Activated naive CD4-positive, alpha-beta T cell treated with anti-CD3 and anti-CD28 coated beads, Interleukin-2, amount 50 U/mL, for 24 hours (primary cell): Measurements from ENCODE around the gene PROSER3.
"Not testable (repeated sequence)": the region's sequence is repeated elsewhere in the genome, so short reads cannot be mapped to it uniquely, and the experiment has no call there.

Source experiments
- H3K27ac Mint-ChIP-seq: one replicate; pipeline ENCODE4 v1.8.0; 2021; ENCODE audit warnings: mild to moderate bottlenecking, mixed read lengths
- H3K27me3 Mint-ChIP-seq: one replicate; pipeline ENCODE4 v1.8.0; 2021; ENCODE audit warnings: mixed read lengths
- H3K36me3 Mint-ChIP-seq: one replicate; pipeline ENCODE4 v1.8.0; 2021; ENCODE audit warnings: mixed read lengths
- H3K4me1 Mint-ChIP-seq: one replicate; pipeline ENCODE4 v1.8.0; 2021; ENCODE audit warnings: mixed read lengths
- H3K4me3 Mint-ChIP-seq: one replicate; pipeline ENCODE4 v1.8.0; 2021; ENCODE audit warnings: mild to moderate bottlenecking, mixed read lengths
- H3K9me3 Mint-ChIP-seq: one replicate; pipeline ENCODE4 v1.8.0; 2021; ENCODE audit warnings: mixed read lengths

PROSER3 gene

GRCh38 chr19:35754370-35755130, 3.4 kb upstream of the PROSER3 start:
- H3K27ac Mint-ChIP-seq = no peak overlapping the region
- H3K4me1 Mint-ChIP-seq = peaks cover 33% of the 10 kb centered on the region
- peaks cover 4% of the 10 kb centered on the region for H3K36me3 Mint-ChIP-seq
- H3K4me3 Mint-ChIP-seq = peak overlapping the region; percentile 15
- no peaks in the 10 kb centered on the region for H3K9me3 Mint-ChIP-seq
- H3K27me3 Mint-ChIP-seq = peaks cover 7% of the 10 kb centered on the region

GRCh38 chr19:35755131-35755549, 2.8 kb upstream of the PROSER3 start:
- H3K36me3 Mint-ChIP-seq = peaks cover 4% of the 10 kb centered on the region
- no peaks in the 10 kb centered on the region for H3K9me3 Mint-ChIP-seq
- peak overlapping the region; percentile 76 for H3K27ac Mint-ChIP-seq
- H3K27me3 Mint-ChIP-seq = peaks cover 7% of the 10 kb centered on the region
- peak overlapping the region; percentile 36 for H3K4me3 Mint-ChIP-seq
- H3K4me1 Mint-ChIP-seq = peaks cover 31% of the 10 kb centered on the region

DNA sequence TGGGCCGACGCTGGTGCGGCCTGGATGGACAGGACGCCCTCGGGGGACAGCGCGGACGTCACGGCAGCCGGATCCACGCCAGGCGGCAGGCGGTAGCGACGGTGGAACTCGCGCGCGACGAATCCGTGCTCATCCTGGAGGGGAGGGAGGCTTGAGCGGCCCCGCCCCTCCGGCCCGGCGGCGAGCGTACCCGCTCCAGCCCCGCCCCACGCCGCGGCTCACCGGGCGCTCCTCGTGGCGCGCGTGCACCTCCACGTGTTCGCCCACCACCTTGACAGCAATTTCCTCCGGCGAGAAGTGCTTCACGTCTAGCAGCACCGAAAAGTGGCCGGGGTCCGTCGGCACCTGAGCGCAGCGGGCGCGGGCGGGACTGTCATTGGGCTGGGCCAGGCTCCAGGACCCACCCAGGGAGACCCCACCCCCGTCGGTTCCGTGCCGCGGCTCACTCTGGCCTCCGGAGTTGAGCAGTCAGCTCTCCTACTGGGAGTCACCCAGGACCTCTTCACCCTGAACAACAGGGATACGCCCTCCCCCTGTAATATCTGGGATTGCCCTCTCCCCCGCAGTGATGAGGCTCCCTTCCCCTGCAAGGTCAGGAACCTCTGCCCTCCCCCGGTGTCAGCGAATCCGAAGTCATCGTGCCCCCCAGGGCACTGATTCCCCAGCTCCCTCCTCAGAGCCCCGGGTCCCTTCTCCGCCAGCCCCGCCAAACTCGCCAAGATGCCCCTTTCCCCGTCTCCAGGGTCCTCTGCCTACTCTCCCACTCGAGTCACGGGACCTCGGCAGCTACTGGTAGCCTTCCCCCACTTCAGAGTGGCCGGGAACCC, 2.2 kb upstream of the PROSER3 start:
- H3K27me3 Mint-ChIP-seq = peaks cover 7% of the 10 kb centered on the region
- peak overlapping the region; percentile 58 for H3K4me3 Mint-ChIP-seq
- no peak overlapping the region for H3K27ac Mint-ChIP-seq
- peaks cover 4% of the 10 kb centered on the region for H3K36me3 Mint-ChIP-seq
- no peaks in the 10 kb centered on the region for H3K9me3 Mint-ChIP-seq
- H3K4me1 Mint-ChIP-seq = peaks cover 31% of the 10 kb centered on the region

GRCh38 chr19:35756377-35757230, 1.4 kb upstream of the PROSER3 start, which contains the start of gene HSPB6:
HSPB6 (minus strand) TSS chr19:35757029; CDS start chr19:35757008, 21 bp downstream.
- H3K27me3 Mint-ChIP-seq = peaks cover 7% of the 10 kb centered on the region
- peaks cover 4% of the 10 kb centered on the region for H3K36me3 Mint-ChIP-seq
- H3K4me1 Mint-ChIP-seq = peaks cover 31% of the 10 kb centered on the region
- H3K4me3 Mint-ChIP-seq = peak within 1 kb of the TSS; percentile 99
- peak within 1 kb of the TSS; percentile 99 for H3K27ac Mint-ChIP-seq
- H3K9me3 Mint-ChIP-seq = no peaks in the 10 kb centered on the region

DNA sequence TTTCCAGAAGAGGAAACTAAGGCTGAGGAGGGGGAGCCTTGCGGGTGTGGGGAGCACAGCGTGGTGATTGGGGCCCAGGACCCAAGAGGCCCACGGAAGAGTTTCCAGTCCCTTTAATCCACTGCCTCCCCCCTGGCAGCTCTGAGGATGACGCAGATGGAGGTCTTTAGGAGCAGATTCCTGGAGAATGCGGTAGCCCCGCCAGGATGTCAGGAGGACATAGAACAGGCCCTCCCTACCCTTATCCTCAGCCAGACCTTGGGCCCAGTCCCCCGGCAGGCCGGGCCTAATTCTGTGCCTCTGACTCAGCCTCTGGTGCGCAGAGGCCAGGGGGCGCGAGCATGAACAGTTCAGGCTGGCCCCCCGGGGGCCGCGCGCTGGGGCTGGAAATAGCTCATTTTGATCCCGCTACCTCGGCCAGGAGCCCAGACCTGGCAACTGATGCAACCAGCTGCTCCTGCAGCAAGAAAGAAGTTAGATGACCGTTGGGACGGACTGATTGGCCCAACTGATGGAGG, 686 bp upstream of the PROSER3 start:
- Mint-ChIP-seq H3K27ac (no peak overlapping the region), H3K9me3 (no peaks in the 10 kb centered on the region), H3K4me1 (peaks cover 31% of the 10 kb centered on the region), H3K27me3 (peaks cover 7% of the 10 kb centered on the region), H3K4me3 (peak overlapping the region; percentile 99), H3K36me3 (peaks cover 4% of the 10 kb centered on the region)

GRCh38 chr19:35759697-35760096, 1.7 kb downstream of the PROSER3 start:
- peaks cover 31% of the 10 kb centered on the region for H3K4me1 Mint-ChIP-seq
- peaks cover 3% of the 10 kb centered on the region for H3K36me3 Mint-ChIP-seq
- peaks cover 7% of the 10 kb centered on the region for H3K27me3 Mint-ChIP-seq
- H3K4me3 Mint-ChIP-seq = peak overlapping the region; percentile 99
- H3K27ac Mint-ChIP-seq = no peak overlapping the region
- no peaks in the 10 kb centered on the region for H3K9me3 Mint-ChIP-seq

- H3K27ac Mint-ChIP-seq = no peak overlapping the region
- H3K4me1 Mint-ChIP-seq = peaks cover 26% of the 10 kb centered on the region
- peak overlapping the region; percentile 36 for H3K4me3 Mint-ChIP-seq
- no peaks in the 10 kb centered on the region for H3K36me3 Mint-ChIP-seq
- H3K9me3 Mint-ChIP-seq = no peaks in the 10 kb centered on the region
- peaks cover 3% of the 10 kb centered on the region for H3K27me3 Mint-ChIP-seq
These were observed 2.9 kb downstream of the PROSER3 start for GRCh38 chr19:35760711-35761349.

DNA sequence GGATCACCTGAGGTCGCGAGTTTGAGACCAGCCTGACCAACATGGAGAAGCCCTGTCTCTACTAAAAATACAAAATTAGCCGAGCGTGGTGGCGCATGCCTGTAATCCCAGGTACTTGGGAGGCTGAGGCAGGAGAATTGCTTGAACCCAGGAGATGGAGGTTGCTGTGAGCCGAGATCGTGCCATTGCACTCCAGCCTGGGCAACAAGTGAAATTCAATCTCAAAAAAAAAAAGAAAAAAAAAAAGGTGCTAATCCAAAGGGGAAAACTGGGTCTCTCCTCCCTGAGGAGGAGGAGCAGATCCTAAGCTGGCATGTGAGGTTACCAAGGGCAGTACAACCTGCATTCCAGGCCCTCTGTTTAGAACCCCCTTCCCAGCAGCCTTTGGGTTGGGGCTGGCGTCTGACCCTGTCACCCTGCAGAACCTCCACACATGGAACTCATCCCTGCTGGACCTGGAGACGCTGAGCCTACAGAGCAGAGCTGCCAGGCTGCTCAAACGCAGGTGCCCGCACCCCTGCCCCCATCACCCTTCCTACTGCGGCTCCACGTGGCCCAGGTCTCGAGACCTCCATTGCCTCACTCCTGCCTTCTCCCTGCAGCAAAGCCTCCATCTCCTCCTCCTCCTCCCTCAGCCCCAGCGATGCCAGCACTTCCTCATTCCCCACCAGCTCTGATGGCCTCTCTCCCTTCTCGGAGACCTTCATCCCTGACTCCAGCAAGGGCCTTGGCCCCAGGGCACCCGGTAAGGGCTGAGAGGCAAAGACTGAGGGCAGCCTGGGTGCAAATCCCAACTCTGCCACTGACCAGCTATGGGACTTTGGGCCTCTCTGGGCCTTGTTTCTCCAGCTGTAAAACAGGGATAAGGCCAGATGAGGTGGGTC, 6.7 kb downstream of the PROSER3 start:
- H3K9me3 Mint-ChIP-seq = no peaks in the 10 kb centered on the region
- H3K36me3 Mint-ChIP-seq = peaks cover 3% of the 10 kb centered on the region
- H3K4me1 Mint-ChIP-seq = peaks cover under 1% of the 10 kb centered on the region
- H3K27ac Mint-ChIP-seq = no peak overlapping the region
- H3K27me3 Mint-ChIP-seq = no peaks in the 10 kb centered on the region
- no peak overlapping the region for H3K4me3 Mint-ChIP-seq

DNA sequence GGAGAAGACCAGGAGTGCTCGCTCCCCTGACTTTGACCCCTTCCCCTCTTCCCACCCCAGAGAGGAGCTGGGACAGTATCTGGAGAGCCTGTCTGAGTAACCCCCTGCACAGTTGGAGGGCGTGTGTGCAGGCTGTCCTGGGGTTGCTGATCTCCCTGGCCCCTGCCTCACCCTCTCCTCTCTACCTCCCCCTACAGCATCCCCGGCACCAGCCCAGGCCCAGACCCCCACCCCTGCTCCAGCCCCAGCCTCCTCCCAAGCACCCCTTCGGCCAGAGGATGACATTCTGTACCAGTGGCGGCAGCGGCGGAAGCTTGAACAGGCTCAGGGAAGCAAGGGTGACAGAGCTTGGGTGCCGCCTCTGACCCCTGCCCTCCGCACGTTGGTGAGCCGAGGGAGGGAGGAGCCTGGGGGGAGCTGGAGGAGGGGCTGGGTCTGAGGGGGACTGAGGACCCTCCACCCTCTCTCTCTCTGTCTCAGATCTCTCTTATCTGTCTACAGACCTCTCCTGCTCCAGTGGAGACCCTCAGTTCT, 8.7 kb downstream of the PROSER3 start:
- Mint-ChIP-seq H3K9me3 (no peaks in the 10 kb centered on the region), H3K27ac (no peak overlapping the region), H3K27me3 (no peaks in the 10 kb centered on the region), H3K36me3 (peaks cover 3% of the 10 kb centered on the region), H3K4me3 (no peak overlapping the region), H3K4me1 (no peaks in the 10 kb centered on the region)

DNA sequence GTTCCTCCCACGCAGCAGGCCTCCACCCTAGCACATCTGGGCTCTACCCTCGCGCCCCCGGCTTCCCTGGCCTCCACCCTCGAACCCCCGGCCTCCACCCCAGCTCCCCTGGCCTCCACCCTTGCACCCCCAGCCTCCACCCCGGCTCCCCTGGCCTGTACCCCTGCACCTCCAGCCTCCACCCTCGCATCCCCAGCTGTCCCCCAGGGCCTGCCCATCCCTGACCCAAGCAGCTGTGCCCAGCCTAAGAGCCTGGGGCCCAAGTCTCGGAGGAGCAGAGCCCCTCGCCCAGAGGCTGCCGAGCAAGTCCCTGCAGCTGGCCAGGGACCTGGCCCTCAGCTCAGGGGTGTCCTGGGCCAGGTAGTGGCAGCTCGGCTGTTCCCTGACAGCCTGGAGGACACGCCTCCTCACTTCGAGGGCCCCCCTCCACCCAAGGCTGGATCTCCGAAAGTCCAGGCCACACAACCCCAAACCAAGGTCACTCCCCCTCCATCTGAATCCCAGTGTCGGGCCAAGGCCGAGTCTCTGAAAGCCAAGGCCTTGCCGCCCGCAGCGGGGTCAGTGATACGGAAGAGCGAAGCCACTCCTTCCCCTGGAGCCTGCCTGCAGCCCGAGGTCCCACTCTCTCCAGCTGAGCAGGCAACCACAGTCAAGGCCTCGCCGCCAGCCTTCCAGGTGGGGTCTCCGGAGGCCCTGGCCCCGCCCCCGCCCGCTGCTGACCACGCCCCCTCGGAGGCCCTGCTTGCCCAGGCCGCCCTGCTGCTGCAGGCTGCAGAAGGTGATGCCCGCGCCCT, 9.5 kb downstream of the PROSER3 start:
- Mint-ChIP-seq H3K36me3 (peaks cover 3% of the 10 kb centered on the region), H3K4me3 (no peak overlapping the region), H3K4me1 (no peaks in the 10 kb centered on the region), H3K27ac (no peak overlapping the region), H3K9me3 (no peaks in the 10 kb centered on the region), H3K27me3 (no peaks in the 10 kb centered on the region)

GRCh38 chr19:35768082-35768421, 10.1 kb downstream of the PROSER3 start:
- no peak overlapping the region for H3K4me3 Mint-ChIP-seq
- H3K9me3 Mint-ChIP-seq = no peaks in the 10 kb centered on the region
- H3K27ac Mint-ChIP-seq = no peak overlapping the region
- peaks cover 3% of the 10 kb centered on the region for H3K36me3 Mint-ChIP-seq
- H3K27me3 Mint-ChIP-seq = no peaks in the 10 kb centered on the region
- no peaks in the 10 kb centered on the region for H3K4me1 Mint-ChIP-seq

DNA sequence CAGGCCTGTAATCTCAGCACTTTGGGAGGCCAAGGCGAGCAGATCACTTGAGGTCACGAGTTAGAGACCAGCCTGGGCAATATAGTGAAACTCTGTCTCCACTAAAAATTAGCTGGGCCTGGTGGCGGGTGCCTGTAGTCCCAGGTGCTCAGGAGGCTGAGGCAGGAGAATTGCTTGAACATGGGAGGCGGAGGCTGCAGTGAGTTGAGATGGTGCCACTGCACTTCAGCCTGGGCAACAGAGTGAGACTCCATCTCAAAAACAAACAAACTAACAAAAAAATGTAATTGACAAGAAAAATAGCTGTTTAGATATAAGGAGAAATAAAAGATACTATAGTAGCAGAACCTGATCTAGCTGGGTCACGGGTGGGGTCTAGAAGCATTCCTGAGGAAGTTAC, 14.4 kb downstream of the PROSER3 start:
- not testable (repeated sequence) for H3K36me3 Mint-ChIP-seq, H3K4me3 Mint-ChIP-seq, H3K9me3 Mint-ChIP-seq, H3K27me3 Mint-ChIP-seq, H3K27ac Mint-ChIP-seq
- peaks cover 13% of the 10 kb centered on the region for H3K4me1 Mint-ChIP-seq

DNA sequence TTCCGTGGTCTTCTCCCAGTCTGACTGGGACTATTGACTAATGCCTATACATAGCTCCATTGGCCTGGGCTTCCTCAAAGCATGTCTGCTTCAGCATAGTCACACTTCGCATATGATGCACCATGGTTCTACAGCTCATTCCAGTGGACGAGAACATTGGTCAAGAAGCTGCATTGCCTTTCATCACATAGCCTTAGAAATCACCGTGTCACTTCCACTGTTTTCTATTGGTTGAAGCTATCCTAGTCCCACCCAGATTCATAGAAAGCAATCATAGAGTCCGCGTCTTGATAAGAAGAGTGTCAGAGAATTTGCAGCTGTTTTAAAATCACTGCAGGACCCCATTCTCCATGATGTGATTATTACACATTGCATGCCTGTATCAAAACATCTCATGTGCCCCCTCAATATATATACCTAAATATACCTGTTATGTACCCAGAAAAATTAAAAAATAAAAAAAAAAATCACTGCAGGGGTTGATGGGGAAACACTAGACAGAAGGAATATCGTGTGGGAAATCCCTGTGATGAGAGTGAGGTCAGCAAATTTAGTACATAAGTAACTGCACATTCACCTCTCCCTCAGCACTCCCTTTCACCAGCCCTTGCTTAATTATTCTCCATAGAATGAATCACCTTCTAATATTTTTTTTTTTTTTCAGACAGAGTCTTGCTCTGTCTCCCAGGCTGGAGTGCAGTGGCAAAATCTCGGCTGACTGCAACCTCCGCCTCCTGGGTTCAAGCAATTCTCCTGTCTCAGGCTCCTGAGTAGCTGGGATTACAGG, 15.2 kb downstream of the PROSER3 start:
- Mint-ChIP-seq H3K9me3 (no peaks in the 10 kb centered on the region), H3K27me3 (no peaks in the 10 kb centered on the region), H3K36me3 (peaks cover 3% of the 10 kb centered on the region), H3K27ac (no peak overlapping the region), H3K4me3 (no peak overlapping the region), H3K4me1 (peaks cover 13% of the 10 kb centered on the region)
